Right renal cortex interstitium (tissue), 3 donors: ENCODE data around the gene ZNF775. TPM values are rescaled to one million over a fixed set of nuclear protein-coding genes. Genes with fewer than 3 reads are reported as not detected.
A peak's percentile ranks its signal among the peaks of the same experiment; 100 is the strongest.

Experiments used
- DNase-seq, 3 donors: peaks; one replicate each; pipeline ENCODE4 v3.0.0-alpha.2; 2013; ENCODE audit warnings: low read depth in 3 of 3, low spot score in 2 of 3
- polyA plus RNA-seq, 3 donors: library from polyadenylated mRNA; unstranded; fragments of 120-200 nt; gene quantifications; one replicate each; pipeline ENCODE4 v1.2.1, GENCODE V29; 2013; ENCODE audit not compliant: insufficient read length in 3 of 3

Gene ZNF775
- polyA plus RNA-seq: 1 to 10 TPM; 3.6 to 4.1 (median 4.1) TPM

- DNase-seq: peak in 2 of 3 donors; percentile 77 to 92
Observed at GRCh38 chr7:150378853-150379440, at the start of gene ZNF775. Gene ZNF775, plus strand, starts transcription at chr7:150379330. Its CDS starts 9,141 bp downstream, at chr7:150388471.

DNA sequence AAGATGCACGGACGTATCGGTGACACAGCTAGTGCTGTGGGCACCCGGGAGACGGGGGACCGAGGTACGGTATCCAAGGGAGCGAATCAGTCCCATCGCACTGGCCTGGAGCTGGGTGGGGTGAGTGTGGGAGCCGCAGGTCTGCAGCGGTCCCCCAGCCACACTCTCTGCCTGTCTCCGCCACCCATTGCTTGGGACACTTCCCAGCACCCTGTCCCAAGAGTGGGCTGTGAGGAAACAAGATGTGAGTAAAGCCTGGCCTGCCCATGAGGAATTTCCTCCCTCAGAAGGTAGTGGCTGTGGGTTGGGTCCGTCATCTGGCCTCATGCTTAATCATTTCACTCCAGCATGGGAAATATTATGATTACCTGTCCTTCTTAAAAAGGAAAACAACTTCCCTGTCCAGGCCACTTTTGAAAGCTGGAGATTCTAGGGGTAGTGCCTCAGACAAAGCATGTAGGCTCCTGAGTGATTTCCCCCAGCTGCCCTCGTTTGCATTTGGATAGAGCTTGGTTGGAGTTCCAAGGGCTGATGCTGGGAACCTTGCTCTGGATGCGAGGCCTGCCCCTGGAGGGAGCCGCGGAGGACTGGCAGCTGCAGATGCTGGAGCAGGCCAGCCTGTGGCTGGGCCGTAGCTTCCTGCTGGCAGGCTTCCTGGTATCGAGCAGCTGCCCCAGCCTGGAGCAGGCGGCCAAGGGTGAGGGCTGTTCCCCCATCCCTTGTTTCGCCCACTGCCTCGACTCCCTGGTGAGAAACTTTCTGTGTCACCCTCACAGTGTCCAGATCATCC lies 49.6 kb upstream of the ZNF775 start:
- no peak for DNase-seq

- no peak for DNase-seq
Observed at GRCh38 chr7:150330211-150330885, 48.8 kb upstream of the ZNF775 start.

GRCh38 chr7:150332852-150333635 lies 46.1 kb upstream of the ZNF775 start:
- DNase-seq: no peak

- DNase-seq: no peak
Observed at GRCh38 chr7:150333659-150334058, 45.5 kb upstream of the ZNF775 start.

GRCh38 chr7:150334108-150334507 lies 45.0 kb upstream of the ZNF775 start:
- DNase-seq: no peak

- DNase-seq: no peak
Observed at GRCh38 chr7:150335108-150335773, 43.9 kb upstream of the ZNF775 start.

- DNase-seq: no peak
Observed at GRCh38 chr7:150335774-150336112, 43.4 kb upstream of the ZNF775 start.

- DNase-seq: no peak
Observed at GRCh38 chr7:150336746-150337145, 42.4 kb upstream of the ZNF775 start.

DNA sequence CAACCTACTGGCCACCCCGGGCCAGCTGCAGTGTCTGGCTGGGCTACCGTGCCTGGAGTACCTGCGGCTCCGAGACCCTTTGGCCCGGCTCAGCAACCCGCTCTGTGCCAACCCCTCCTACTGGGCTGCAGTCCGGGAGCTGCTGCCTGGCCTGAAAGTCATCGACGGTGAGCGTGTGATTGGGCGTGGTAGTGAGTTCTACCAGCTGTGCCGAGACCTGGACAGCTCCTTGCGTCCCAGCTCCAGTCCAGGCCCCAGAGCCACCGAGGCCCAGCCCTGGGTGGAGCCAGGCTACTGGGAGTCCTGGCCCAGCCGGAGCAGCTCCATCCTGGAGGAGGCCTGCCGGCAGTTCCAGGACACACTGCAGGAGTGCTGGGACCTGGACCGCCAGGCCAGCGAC lies 42.0 kb upstream of the ZNF775 start:
- no peak for DNase-seq

DNA sequence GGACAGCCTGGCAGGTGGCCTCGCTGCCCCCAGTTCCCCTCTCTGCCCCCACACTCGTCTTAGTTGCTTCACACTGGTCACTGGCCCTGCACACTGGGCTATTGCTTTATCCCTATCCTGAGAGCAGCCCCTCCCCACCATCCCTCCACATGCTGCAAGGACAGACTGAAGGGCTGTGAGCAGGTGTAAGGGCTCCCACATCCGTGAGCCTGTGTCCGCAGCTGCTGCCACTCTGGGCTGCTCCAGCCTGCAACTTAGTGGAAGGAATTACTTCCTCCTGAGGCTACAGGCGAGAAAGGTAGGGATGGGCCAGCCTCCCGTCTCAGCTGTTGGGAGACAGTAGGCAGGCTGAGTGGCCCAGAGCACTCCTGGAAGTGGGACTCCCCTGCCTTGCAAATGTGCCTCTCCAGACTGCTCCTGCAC lies 41.5 kb upstream of the ZNF775 start:
- no peak for DNase-seq

DNA sequence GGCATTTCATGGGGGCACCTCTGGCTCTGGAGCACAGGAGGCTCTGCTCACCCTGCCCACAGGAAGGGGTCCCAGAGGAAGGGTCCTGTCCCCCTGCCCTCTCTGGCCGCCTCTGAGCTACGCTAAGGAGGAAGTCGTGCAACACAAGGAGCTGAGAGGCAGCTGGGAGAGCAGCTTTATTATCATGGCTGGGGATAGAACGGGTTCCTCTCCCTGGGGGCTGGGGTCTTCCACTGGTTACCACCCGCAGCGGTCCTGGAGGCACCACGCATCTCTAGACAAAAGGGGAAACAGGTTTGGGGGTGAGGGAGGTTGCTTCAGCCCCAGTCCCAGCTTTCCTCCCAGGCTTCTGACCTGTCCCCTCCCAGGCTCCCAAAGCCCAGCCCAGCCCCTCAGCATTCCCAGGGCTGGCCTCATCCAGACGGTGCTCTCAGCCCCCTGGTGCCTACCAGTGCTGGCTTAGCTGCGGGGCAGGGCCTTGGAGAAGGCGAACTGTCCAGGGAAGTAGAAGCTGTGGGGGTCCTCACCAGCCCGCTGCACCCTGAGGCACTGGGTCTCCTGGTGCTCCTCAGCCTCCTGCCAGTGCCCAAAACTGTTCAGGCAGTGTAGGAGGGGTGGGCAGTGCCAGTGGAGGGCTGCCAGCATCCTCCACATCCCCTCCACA lies 40.8 kb upstream of the ZNF775 start:
- no peak for DNase-seq

DNA sequence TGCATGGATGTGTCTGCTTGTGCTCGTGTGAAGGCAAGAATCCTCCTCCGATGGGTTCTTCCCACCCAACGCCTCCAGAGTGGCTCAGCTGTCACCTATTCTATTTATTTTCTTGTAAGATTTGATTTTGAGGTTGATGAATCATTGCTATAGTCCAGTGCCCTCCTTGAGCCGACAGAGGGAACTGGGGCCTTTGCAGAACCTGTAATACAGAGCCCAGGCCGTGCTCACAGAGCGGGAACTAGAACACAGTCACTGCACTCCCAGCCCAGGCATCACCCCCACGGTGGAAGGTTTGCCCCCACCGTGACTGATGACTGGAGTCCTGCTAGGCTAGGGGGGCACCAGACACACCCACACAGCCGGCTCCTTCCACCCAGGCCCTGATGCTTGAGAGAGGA lies 39.7 kb upstream of the ZNF775 start:
- DNase-seq: no peak

DNA sequence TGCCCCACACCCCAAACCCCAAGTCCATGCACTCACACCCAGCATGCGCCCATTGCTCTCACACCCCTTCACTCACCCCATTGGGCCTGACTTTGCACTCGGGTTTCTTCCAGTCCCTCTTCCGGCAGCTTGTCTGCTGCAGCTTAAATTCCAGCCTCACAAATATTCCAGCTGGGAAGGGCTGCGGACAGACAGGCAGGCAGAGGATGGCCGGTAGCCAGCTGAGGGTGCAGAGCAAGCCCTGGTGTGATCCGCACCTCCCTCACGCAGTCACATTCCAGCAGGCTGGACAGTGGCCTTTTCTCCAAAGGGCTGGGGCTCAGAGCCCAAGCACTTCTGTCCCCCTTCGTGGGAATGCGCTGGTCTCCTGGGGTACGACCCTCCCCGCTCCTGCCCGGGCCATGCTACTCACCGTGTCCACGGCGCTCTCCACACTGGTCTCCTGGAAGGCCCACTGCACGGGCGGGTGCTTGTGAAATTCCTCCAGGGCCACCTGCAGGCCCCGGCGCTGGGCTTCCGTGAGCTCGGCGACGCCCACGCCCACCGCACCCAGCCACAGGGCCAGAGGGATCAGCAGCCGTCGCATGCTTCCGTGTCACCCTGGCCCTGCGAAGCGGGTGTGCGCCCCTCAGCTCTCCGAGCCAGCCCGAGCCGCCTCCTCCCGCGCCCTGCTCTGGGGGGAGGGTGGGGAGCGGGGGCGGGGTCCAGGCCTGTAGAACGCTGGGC lies 38.9 kb upstream of the ZNF775 start:
- DNase-seq: no peak

DNA sequence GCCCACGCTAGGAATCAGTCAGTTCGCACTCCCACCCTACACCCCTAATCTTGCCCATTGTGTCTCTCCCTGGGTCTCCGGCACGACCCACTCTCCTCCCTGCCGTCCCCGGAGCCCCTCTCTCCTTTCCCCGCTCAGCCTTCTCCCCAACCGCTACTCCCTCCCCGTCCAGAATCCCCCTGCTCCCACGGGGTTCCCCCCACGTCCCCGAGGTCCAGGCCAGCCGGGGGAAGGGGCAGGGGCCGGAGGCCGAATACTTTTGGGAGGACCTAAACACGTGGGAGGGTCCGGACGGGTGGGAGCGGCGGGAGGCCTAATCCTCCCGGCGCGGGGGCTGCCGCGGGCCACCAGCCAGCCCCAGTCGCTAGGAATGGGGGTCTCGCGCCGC lies 38.3 kb upstream of the ZNF775 start:
- DNase-seq: no peak

DNA sequence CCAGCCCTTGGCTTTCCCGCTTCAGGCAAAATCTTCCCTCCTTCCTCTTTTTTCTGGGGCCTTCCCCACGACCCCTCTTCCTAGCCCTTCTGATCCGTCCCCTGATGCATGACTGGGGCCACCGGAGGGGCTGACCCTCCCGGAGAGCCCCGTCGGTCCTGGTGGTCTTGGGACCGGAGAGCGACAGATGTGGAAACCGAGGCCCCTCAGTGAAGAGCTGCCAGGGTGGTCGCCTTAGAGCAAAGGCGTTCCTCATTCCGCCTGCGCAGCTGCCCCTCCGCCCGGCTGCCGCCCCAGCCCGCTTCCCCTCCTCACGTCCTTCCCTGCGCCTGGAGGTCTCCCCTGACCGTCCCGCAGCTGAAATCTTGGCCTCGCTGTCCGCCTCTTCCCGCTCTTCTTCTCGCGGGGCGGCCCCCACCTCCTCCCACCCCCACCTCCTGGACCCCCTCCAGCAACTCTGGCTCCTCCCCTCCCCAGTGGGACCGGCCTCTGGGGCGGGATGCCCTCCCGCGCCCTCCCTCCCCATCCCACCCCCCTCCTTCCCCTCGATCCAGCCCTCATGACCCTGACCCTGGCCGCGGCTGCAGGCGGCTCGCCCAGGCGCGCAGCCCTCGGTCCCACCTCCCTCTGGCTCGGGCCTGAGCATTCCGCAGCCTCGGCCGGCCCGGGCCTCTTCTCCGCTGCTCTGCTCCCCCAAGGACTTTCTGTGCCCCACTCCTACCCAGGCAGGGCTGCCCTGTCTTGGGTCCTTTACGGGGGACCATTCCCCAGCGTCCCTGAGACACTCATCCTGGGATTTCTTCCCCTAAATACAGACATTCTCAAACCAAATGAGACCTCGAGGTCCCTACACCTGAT lies 37.6 kb upstream of the ZNF775 start, which contains the start of gene RARRES2:
TSS of gene RARRES2 (minus strand) at position 367 of the 858 bp plus-strand sequence. CDS start 1,020 bp downstream, outside the sequence.
- no peak for DNase-seq

DNA sequence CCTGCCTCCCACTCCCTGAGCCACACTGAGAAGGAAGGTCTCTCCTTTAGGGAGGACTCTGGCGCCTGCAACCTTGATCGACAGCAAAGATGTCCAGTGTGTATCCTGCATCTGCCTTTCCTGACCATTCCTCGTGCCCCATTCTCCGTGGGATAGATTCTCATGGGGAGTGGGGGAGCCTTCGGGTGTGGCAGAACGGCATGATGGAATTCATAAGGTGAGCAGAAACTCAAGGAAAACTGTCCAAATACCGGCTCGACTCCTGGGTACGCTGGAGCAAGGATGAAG lies 37.1 kb upstream of the ZNF775 start:
- no peak for DNase-seq

GRCh38 chr7:150343225-150343624 lies 35.9 kb upstream of the ZNF775 start:
- DNase-seq: no peak
